GM18861 (cell line): ENCODE results near the gene GLB1L.
A peak's percentile ranks its signal among the peaks of the same experiment; 100 is the strongest.
"Not testable (repeated sequence)": the region's sequence is repeated elsewhere in the genome, so short reads cannot be mapped to it uniquely, and the experiment has no call there.

Experiments used
- ATAC-seq: cut with Tn5 transposase; IDR thresholded peaks from one replicate; pipeline ENCODE4 v1.9.1; 2021; ENCODE audit not compliant: unreplicated experiment

The GLB1L gene

DNA sequence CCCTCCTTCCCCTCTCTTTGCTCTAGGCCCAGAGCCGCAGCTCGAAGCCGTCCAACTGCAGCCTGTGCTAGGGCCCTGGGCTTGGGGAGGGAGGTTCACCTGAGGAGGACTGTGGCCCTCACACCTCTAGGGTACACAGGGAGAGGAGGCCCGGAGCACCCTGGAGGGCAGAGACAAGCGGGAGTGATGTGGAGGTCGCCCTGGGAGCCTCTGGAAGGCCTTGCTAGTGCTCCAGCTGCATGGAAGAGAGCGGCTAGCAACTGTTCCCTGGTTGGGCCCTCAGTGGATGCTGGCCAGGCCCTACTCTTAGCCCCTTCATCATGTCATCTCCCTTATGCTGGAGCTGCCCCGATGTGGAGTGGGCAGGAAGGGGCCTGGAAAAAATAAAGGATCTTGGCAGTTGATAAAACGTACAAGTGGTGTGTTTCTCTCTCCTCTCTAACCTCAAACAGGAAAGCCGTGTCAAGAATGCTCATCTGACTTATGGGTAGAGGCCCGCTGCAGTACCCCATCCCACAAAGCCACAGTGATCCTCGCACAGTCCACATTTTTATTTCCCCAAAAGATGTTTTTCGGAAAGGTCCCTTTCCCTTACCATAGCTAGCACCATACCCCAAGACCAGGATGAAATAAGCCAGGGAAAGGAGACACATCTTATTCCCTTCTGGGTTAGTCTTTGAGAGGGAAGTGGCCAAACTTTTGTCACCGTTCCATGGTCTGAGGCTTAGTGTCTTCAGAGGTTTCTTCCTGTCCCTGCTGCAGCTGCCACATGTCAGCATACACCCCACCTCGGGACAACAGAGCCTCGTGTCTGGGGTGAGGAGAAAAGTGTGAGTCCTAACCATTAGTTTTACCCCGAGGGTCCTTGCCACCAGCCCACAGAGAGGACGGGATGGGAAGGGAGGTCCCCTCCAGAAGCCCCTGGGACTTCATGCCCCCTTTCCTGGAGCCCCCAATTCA is 35.7 kb downstream of the GLB1L start:
- ATAC-seq: no peak

DNA sequence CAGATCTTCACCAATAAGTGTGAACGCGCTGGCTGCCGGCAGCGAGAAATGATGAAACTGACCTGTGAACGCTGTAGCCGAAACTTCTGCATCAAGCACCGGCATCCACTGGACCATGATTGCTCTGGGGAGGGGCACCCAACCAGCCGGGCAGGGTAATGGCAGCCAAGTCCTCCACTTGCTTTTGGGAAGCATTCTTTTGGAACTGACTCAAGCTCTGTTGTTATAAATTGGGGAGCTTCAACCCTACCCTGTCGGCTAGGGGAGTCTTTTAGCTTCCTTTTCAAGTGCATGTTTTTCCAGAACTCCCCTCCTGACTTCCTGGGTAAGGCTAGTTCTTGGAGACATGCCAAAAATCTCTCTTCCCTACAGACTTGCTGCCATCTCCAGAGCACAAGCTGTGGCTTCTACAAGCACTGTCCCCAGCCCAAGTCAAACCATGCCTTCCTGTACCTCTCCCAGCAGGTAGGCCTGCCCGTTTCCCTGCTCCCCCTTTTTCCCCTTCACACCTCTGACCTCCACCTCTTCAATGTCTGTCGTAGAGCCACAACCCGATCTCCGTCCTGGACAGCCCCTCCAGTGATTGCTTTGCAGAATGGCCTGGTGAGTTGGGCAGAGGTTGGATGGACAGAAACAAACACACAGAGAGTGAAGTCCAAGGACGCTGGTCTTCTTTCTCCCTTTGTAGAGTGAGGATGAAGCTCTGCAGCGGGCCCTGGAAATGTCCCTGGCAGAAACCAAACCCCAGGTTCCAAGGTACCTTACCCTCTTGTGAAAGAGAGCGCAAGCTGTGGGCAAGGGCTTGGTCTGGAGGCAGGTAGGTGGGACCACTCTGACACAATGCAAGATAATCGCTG is 37.1 kb downstream of the GLB1L start:
- no peak for ATAC-seq

GRCh38 chr2:219207134-219207883 is 37.9 kb downstream of the GLB1L start:
- no peak for ATAC-seq

DNA sequence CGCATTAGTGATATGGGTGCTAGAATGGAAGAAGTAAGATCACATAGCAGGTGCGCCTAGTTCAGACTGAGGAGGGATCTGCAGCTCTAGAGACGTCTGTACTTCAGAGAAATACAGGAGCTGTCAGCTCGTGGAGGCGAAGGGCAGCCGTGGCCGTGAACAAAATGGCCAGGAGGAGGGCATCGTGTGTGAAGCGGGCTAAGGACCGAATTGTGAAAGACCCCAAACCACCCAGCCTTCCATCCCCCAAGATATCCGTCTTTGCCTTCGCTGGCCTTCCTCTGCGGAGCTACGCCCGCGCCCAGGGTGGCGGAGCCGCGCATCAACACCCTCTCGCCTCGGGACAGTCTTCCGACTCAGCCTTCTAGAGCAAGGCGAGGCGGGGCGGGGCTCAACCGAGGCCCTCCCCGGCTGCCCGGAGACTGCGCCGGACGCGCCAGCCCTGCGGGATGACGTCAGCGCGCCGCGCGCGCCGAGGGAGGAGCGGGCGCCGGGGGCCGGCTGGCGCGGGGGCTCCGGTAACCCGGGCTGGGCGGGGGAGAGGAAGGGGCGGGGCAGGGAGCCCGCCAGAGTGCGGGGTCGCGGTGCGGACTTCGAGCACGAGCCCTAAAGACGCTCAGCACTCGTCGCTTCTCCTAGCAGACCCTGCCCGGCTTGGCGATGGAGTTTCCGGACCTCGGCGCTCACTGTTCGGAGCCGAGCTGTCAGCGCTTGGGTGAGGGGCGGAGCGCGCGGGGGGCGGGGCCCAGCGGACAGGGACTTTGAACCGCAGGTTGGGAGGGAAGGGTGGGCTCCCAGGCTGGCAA is 38.7 kb downstream of the GLB1L start, which contains the start of gene ZFAND2B:
Gene ZFAND2B, plus strand, starts transcription at position 455 of the 806 bp plus-strand sequence. Its CDS starts 206 bp downstream, at position 661.
- peak; percentile 96 for ATAC-seq

DNA sequence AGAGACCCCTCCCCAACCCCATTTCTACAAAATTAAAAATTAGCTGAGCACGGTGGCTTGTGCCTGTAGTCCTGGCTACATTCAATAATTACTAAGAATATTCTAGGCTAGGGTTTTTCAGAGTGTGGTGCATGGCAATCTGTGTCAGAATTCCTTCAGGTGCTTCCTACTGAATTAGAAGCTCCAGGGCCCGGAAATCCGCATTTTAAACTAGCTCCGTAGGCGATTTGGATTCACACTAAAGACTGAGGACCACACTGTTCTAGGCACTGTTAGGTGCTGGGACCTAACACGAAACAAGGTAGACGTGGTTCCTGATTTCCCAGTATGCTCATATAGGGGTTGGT is 39.3 kb downstream of the GLB1L start:
- no peak for ATAC-seq

GRCh38 chr2:219205165-219205538 is 40.1 kb downstream of the GLB1L start:
- ATAC-seq: no peak

GRCh38 chr2:219204425-219205164 is 40.6 kb downstream of the GLB1L start:
- no peak for ATAC-seq

GRCh38 chr2:219201331-219201730 is 43.9 kb downstream of the GLB1L start:
- ATAC-seq: not testable (repeated sequence)

- not testable (repeated sequence) for ATAC-seq
Measured at GRCh38 chr2:219200502-219201326, 44.5 kb downstream of the GLB1L start.

DNA sequence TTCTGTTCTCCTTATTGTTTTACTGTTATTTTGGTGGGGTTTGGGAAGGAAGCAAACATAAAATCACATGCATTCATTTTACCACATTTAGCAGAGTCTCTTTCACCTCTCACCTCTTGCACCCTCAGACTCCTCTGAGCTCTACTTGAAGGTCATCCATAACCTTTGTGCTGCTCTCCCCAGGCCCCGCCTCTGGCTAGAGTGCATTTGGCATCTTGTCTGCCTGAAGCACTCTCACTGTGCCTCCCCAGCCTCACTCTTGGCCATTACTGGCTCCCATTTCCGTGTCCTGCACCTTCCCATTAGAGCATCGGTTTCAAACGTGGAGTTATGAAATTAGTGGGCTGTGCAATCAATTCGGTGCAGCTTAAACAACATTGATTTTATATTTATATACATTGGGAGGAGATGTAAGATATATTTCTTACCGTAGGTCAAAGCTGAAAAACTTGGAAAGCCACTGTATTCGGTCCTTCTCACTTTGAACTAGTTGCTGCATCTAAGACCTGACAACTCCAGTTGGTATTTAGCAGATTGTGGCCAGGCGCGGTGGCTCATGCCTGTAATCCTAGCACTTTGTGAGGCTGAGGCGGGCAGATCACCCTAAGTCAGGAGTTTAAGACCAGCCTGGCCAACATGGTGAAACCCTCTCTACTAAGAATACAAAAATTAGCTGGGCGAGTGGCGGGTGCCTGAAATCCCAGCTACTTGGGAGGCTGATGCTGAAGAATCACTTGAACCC is 45.6 kb downstream of the GLB1L start:
- ATAC-seq: no peak

DNA sequence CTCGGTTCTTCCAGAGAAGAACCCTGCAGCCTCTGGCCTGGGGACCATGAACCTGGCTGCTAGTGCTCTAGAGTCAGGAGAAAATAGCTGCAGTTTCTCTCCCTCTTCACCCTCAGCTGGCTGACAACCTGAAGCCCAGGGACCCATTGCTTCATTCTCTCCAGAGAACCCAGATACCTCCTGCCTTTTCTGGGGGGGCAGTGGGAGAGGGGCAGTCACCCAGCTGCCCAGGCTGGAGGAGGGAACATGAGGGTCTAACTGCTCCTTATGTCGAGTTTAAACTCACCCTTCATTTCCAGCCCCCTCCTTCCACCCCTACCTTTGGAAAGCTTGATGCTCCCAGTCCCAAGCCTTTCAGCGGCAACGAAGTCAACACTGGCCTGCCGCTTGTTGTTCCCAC is 46.3 kb downstream of the GLB1L start:
- no peak for ATAC-seq

GRCh38 chr2:219197388-219197787 is 47.9 kb downstream of the GLB1L start:
- ATAC-seq: no peak

GRCh38 chr2:219186754-219187456 is 58.3 kb downstream of the GLB1L start:
- ATAC-seq: no peak
